ELF-1 (cell line): ENCODE measurements around the gene CCDC134.
A peak's percentile ranks its signal among the peaks of the same experiment; 100 is the strongest.

Experiments
- DNase-seq: peaks from one replicate; pipeline ENCODE4 v3.0.0-alpha.2; 2016; ENCODE audit warnings: low read depth, low spot score

The CCDC134 gene

DNA sequence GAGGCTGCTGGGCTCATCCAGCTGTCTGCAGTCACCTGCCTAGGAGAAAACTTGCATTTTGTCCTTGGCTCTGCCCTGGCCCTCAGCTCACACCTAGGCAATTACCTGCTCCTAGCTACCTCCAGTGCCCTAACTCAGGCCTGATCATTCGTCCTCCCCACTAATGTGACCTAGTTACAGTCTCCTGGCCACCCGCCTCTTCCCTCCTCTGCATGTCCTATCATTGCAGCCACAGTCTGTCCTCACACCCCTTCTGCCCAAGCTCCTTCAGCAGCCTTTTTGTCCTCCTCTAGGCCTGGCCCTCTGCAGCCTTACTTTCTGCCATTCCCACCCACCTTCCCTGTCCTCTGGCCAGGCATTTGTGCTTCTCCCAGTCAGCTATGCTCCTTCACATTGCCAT is 17.7 kb upstream of the CCDC134 start:
- DNase-seq = no peak

DNA sequence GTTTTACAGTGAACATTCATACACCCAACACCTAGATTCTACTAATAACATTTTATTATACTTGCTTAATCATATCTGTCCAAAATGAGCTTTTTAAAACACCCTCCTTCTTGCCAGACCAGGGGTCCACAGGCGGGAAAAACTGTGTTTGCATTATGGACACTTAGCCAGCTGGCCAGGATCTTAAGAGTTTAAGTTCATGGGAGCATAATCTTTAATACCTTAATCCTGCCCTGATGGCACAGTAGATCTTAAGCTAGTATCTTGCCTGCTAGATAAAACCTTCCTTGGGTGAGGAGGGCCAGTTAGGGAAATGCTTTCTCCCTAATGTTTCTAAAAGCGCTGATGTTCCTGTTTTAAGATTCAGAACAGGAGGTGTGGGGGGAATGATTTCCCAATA is 13.1 kb upstream of the CCDC134 start:
- DNase-seq = no peak

DNA sequence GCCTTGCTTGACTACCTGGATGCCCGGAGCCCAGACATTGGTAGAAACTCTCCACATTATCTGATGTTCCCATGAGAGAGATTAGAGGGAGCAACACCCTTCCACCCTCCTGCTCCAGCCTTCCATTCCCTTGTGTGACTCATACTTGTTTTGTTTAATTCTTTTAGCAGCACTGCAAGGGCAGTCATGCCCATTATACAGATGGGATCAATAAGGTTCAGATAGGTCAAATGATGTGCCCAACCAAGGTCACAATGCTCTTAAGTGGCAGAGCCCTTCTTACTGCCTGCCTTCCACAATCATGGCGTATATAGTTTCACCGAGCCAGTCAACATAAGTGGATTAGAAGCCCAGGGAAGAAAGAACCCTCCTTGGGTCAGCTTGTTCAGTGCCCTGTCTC is 6.6 kb upstream of the CCDC134 start:
- DNase-seq = no peak

DNA sequence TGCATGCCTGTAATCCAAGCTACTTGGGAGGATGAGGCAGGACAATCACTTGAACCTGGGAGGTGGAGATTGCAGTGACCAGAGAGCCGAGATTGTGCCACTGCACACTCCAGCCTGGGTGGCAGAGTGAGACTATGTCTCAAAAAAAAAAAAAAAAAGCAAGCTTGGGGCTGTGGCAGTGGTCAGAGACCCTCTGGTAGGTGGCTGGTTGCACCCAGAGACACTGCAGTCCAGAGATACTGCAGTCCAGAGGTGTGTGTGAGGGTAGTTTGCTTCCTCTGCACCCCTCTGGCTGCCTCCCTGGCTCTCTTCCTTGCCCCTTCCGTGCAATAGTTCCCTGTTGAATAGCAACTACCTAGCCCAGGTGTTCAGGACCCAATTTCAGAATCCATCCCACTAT is 1.7 kb upstream of the CCDC134 start:
- no peak for DNase-seq

DNA sequence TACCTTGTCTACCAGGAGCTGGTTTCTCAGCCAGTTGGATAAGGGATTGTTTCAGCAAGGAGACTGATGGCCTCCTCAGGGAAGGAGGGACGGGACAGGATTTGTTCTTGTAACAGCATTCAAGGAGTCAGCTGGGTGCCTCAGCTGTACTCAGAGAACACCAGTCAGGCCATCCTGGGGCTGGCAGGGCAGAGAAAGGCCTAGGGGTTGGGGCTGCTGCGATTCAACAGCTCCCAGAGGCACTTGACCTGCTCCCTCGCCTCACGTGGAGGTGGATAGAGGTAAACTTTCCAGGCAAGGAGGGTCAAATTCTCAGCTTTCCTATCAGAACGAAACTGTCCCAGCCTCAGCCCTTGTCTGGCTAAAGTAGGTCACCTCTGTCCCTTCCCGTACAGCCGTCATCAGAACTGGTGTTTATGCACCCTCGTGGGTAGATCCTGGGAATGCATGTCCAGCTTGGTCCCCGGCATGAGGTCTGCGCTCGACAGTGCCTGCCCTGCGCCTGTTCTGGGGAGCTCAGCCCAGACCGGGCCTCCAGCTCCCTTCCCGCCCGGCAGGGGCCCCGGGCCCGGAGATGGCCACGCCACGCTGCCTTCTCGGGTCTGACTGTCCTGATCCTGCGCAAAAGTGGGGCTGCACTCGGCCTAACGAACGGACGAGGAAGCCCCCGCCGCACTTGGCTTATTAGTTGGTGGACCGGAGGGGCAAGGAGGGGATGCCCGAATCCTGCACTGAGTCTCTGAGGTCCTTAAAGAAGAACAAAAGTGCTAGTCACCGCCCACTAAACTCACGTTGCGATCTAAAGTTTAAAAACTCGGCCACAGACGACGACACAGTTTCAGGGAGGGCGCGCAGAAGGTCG is 762 bp upstream of the CCDC134 start:
- DNase-seq = peak; percentile 39

DNA sequence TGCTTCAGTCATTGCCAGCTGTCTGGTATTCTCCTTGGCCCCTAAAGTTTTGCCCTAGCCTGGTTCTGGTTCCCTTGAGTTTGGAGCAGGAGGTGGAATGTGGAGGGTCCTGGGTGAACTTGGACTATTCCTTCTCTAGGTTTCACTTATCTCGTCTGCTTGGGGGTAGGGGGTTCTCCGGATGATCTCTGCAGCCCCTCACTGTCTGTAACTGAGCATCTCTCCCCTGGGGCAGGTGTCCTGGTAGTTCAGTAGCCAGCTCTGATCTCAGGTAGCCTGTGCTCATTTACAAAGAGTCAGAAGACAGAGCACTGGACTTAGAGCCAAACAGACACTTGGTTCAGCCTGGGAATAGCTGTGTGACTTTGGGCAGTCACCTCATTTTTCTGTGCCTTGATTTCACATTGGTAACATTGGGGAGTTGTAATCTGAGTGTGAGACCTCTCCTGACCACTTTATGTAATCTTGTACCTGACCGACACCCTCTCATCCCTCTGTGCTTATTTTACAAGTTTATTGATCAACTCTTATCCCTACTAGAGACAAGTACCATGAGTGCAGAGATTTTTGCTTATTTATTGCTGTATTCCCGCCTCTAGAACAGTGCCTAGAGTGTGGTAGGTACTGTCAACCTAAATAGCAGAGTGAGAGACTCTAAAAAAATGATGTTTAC is 804 bp downstream of the CCDC134 start:
- no peak for DNase-seq

DNA sequence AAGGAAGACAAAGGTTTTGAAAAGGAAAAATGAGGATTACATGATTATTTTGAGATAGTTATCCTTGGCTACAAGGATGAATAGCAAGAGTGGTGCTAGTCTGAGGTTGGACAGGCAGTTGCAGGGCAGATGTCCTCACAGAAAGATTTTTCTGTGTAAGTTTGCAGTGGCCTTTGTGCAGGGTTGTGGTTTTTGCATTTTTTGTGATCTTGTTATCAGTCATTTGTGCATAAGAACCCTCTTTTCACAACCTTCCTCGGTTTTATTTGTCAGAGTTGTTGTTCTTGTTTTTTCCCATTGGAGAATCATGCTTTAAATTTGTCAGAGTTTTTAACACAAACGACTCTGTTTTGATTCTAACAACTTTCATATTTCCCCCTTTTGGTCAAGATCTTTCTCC is 1.4 kb downstream of the CCDC134 start:
- DNase-seq = no peak

DNA sequence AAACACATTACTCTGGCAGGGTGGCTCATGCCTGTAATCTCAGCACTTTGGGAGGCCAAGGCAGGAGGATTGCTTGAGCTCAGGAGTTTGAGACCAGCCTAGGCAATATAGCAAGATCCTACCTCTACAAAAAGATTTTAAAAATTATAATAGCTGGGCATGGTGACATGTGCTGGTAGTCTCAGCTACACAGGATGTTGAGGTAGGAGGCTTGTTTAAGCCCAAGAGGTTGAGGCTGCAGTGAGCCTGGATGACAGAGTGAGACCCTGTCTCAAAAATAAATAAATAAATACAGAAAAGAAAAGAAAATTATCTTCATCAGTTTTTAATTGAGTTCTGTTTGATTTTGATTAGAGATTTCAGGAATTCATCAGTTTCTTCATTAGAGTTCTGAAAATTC is 5.2 kb downstream of the CCDC134 start:
- no peak for DNase-seq

DNA sequence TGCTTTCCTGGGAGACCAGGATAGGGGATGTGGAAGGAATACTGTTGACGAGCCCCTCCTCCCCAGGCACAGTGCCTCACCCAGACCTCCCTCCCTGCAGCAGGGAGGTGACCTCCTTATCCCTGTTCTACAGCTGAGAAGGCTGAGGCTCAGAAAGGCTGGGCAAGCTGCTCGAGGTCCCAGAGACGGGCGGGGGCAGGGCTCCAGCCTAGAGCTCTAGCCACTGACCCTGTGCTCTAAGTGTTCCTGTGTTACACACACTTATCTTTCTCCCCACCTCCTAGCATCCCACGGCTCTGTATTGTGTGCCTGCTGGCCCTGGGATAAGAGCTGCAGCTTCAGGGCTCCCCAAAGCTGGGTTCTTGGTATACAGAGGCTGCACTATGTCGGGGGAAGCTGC is 7.9 kb downstream of the CCDC134 start:
- DNase-seq = no peak

DNA sequence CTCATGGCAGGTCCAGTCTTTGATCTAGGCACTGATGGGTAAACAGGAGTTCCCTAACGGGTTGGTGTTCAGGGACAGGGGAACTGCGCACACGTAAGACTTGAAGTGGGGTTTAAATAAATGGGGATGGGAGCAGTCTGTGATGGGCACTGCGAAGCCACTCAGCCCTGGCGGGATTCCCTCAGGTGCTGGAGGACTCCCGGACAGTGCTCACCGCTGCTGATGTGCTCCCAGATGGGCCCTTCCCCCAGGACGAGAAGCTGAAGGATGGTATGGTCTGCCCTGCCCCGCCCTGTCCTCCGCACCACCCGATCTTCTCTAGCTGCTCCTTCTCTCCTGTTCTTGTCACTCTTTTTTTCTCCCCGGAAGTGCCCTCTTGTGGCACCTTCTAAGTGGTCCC is 9.5 kb downstream of the CCDC134 start:
- DNase-seq = no peak

DNA sequence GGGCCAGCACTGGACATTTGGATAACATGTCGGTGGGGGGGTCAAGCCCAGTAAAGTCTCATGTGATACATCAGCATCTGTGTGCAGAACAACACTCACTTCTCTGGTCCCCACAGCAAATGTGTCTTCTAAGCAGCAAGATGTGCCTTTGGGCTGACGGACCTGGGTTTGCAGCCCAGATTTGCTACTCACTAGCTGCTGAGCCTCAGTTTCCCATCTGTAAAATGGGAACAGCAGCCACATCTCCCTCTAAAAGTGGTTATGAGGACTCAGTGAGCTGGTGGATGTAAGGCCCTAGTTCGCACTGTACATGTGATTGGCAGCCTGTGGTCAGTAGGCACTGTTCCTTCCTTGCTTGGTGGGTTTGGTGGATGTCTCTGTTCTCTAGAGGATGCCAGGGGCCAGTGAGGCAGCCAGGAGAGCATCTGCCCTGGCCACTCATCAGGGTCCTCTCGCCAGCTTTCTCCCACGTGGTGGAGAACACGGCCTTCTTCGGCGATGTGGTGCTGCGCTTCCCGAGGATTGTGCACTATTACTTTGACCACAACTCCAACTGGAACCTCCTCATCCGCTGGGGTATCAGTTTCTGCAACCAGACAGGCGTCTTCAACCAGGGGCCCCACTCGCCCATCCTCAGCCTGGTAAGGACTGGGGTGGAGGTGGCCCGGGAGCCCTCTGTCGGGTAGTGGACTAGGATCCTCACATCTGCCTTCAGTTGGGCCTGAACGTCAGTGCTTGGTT is 12.5 kb downstream of the CCDC134 start:
- no peak for DNase-seq

DNA sequence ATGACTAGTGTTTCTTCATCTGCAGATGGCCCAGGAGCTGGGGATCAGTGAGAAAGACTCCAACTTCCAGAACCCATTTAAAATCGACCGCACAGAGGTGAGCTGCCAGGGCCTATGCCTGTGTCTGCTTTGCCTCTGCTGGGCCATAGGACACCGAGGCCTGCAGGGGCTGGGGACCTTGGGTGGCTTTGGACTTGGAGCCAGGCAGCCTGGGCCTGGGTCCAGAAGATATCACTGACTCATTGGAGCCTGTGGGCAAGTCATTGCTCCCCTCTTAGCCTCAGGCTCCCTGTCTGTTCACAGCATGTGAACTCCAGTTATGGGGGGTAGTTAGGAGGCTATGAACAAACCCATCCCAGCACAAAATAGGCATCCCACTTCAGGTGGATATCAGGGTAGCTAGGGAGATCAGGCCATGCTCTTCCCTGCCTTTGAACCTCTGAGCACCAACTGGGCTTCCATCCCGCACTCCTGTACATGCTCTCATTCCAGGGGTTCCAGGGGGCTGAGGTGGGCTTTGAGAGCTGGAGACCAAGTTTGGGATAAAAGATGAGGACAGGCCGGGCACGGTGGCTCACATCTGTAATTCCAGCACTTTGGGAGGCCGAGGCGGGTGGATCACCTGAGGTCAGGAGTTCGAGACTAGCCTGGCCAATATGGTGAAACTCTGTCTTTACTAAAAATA is 13.4 kb downstream of the CCDC134 start:
- DNase-seq = no peak

DNA sequence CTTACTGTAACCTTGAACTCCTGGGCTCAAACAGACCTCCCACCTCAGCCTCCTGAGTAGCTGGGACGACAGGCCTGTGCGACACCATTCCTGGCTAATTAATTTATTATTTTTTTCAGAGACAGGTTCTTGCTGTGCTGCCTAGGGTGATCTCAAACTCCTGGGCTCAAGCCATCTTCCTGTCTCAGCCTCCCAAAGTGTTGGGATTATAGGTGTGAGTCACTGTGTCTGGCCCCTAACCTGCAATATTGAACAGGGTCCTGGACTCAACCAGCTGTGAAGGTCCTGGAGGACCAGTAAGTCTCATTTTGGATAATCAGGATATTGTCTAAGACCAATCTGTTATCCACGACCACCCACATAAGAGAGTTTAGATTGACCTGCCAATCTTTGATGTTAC is 15.2 kb downstream of the CCDC134 start:
- DNase-seq = no peak

DNA sequence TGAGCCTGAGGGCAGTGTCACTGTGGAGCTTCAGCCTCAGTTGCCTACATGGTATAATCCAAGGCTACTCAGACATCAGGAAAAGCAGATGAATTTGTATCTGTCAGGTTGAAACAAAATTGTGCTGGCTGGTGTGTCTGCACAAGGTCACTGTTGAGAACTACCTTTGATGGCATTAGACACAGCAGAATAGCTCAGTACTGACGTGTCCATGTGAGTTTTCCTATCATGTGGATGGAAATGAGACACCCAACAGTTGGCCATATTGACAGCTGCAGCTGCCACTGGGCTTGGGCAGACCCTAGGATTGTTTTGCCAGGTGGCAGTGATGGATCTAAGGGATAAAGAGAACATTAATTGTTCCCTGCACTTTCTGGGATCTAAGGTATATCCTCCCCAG is 15.8 kb downstream of the CCDC134 start:
- no peak for DNase-seq

DNA sequence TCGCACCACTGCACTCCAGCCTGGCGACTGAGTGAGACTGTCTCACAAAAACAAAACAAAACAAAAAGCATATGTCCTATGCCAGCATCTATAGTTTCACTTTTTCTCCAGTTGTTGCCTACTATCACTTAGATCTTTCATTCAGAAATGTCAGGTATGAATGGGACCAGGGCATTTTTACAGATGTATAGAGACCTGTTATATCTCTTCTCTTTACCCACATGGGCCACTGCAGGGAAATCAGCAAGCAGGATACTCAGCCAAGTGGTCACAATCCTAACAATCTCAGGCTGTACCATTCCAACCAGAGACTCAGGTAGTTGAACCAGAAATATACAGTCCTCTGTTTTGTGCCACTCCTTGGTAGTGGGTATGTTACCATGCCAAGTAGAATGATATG is 16.4 kb downstream of the CCDC134 start:
- no peak for DNase-seq

DNA sequence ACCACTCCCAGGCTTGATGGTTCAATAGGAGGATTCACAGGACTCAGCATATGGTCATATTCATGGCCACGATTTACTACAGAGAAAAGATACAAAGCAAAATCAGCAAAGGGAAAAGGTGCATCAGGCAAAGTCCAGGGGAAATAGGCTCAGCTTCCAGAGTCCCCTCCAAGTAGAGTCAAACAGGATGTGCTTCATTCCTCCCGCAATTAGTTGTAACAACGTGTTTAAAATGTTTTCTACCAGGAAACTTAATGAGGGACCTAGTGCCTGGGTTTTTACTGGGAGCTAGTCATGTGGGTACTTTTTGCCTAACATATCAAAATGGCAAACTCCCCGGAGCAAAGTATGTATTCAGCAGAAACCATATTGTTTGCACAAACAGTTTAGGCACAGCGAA is 17.5 kb downstream of the CCDC134 start:
- DNase-seq = no peak

DNA sequence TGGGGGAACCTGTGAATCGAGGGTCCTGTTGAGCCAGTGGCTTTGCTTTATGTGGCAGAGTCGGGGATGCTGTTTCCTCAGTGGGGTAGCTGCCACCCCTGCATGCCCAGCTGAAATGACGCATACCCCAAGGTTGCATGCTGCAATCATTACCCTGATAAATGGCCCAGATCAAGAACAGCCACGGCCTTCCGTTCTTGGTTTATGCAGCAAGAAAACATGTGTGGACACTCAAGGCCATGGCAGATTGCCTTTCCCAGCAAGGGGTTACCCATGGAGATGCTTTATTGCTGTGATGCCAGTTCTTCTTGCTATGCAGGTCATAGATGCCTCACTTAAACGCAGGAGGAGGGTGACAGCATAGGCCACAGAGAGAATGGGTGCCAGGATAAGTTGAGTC is 18.1 kb downstream of the CCDC134 start:
- DNase-seq = no peak

DNA sequence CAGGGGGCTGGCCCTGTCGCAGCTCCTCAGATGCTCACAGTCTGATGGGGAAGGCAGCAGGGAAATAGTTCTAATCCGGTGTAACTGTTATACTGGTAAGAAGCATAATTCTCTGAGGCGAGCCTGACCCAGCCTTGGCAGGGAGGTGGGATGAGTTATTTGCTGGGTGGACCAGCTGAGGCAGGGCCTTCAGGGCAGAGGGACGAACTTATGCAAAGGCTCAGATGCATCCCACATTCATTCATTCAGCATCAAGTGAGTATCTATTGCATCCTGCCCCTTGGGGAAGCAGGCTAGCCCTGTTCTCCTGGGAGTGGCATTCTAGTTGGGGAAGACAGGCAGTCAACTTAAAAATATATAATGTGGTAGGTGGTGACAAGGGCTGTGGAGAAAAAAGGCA is 18.8 kb downstream of the CCDC134 start:
- no peak for DNase-seq

DNA sequence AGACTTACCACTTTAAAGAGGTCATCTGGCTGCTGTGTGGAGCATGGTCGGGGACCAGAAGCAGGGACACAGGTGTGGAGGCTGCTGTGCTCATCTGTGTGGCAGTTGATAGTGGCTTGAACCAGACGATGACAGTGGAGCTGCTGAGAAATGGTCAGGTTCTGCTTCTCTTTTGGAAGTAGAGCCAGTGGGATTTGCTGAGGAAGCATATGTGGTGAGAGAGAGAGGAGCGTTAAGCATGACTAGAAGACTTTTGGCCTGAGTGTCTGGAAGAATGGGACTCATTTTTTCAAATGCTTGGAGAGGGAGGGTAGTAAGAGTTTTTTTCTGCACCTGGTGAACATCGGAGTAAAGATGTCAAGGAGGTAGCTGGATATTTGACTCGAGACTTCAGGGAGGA is 20.0 kb downstream of the CCDC134 start:
- DNase-seq = no peak

DNA sequence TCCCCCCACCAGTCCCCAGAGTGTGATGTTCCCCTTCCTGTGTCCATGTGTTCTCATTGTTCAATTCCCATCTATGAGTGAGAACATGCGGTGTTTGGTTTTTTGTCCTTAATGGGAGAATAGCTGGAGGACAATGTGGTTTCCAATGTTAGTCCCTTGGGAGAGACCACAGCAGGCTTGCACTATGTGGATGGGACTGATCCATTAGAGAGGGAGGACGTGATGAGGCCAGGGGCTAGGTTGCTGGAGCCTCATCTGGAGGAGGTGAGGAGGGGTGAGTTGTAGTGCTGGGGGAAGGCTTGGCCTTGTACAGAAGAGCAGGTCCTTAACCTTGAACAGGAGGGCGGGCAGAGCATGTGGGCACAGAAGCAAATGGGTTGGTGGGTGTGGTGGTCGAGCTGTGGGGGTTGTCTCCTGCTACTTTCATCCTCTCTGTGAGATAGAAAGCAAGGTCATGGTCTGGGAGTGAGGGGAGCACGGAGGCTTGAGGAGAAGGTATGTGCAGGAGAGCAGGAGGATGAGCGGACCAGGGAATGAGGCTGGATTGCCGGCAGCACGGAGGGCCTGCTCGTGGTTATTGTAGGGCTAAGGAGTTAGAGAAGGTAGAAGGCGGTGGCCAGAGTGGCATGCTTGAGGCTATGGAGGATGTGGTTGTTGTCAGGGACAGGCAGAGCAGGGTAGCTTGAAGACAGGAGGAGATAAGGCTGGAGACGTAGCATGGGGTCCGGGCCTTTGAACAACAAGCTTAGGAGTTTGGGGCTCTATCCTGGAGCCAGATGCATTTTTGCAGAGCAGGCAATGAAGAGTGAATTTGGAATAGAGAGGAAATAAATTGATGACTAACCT is 21.2 kb downstream of the CCDC134 start:
- no peak for DNase-seq
